ENCODE measurements around the gene UGGT2. TPM values are rescaled to one million over a fixed set of nuclear protein-coding genes. Genes with fewer than 3 reads are reported as not detected.
"Not testable (repeated sequence)": the region's sequence is repeated elsewhere in the genome, so short reads cannot be mapped to it uniquely, and the experiment has no call there.

Gene UGGT2
- total RNA-seq, 4 donors from 2014 or later: 20.5 to 48.6 (median 30.6) TPM

GRCh38 chr13:95862408-95862807 is 190.8 kb downstream of the UGGT2 start:
- no peak for TF ChIP-seq POLR2A (IDR thresholded peaks at IDR 0.05; ENCODE audit: low read depth)
- no peak for TF ChIP-seq POLR2AphosphoS5 (IDR thresholded peaks at IDR 0.05)
- no peak for DNase-seq (ENCODE audit: extremely low spot score)
- no peak overlapping the region for H3K27ac ChIP-seq (replicated peaks in 1 of 4)
- no peak overlapping the region for H3K4me3 ChIP-seq
- H3K4me1 ChIP-seq: no peaks in the 10 kb centered on the region
- peaks cover 0 to 25% (median 0%) of the 10 kb centered on the region in 4 donors for H3K36me3 ChIP-seq
- H3K9me3 ChIP-seq: no peaks in the 10 kb centered on the region
- intact Hi-C loops (cut with DNase I): no loop called here
- no peaks in the 10 kb centered on the region for H3K27me3 ChIP-seq

- H3K4me1 ChIP-seq: no peaks in the 10 kb centered on the region
- H3K36me3 ChIP-seq: peaks cover 0 to 22% (median 0%) of the 10 kb centered on the region in 4 donors
- no peak for DNase-seq (ENCODE audit: extremely low spot score)
- intact Hi-C loops (cut with DNase I): no loop called here
- H3K27ac ChIP-seq (replicated peaks in 1 of 4): no peak overlapping the region
- no peak overlapping the region for H3K4me3 ChIP-seq
- TF ChIP-seq CTCF (IDR thresholded peaks at IDR 0.05): no peak
- no peaks in the 10 kb centered on the region for H3K27me3 ChIP-seq
- H3K9me3 ChIP-seq: no peaks in the 10 kb centered on the region
- WGBS: 70% methylated on average over 2 of the region's 2 CpGs
Measured at GRCh38 chr13:95861296-95861695, 191.9 kb downstream of the UGGT2 start.

- DNase-seq (ENCODE audit: extremely low spot score): no peak
- Histone ChIP-seq H3K4me1 (no peaks in the 10 kb centered on the region), H3K4me3 (no peak overlapping the region), H3K27me3 (no peaks in the 10 kb centered on the region), H3K36me3 (peaks cover 0 to 19% (median 6%) of the 10 kb centered on the region in 4 donors), H3K9me3 (no peaks in the 10 kb centered on the region), H3K27ac (replicated peaks in 1 of 4) (no peak overlapping the region)
- no peak for TF ChIP-seq POLR2A (IDR thresholded peaks at IDR 0.05; ENCODE audit: low read depth)
- 70% methylated on average over 10 of the region's 10 CpGs for WGBS
- intact Hi-C loops (cut with DNase I): no loop called here
Measured at GRCh38 chr13:95858286-95859075, 194.7 kb downstream of the UGGT2 start.

- H3K9me3 ChIP-seq; H3K4me3 ChIP-seq; DNase-seq (ENCODE audit: extremely low spot score); intact Hi-C loops (cut with DNase I); H3K27me3 ChIP-seq; H3K4me1 ChIP-seq; H3K27ac ChIP-seq (replicated peaks in 1 of 4): not testable (repeated sequence)
- H3K36me3 ChIP-seq: peaks cover 0 to 13% (median 11%) of the 10 kb centered on the region in 4 donors
- WGBS: 96% methylated on average over 16 of the region's 26 CpGs
Measured at GRCh38 chr13:95845656-95846055, 207.5 kb downstream of the UGGT2 start.

GRCh38 chr13:95842898-95843297 is 210.3 kb downstream of the UGGT2 start:
- Histone ChIP-seq H3K4me3 (no peak overlapping the region), H3K9me3 (peaks cover 0 to 5% (median 1%) of the 10 kb centered on the region in 4 donors), H3K27me3 (no peaks in the 10 kb centered on the region), H3K4me1 (no peaks in the 10 kb centered on the region), H3K36me3 (peaks cover 0 to 7% (median 0%) of the 10 kb centered on the region in 4 donors), H3K27ac (replicated peaks in 1 of 4) (no peak overlapping the region)
- intact Hi-C loops (cut with DNase I): no loop called here
- DNase-seq (ENCODE audit: extremely low spot score): no peak
- TF ChIP-seq POLR2AphosphoS5 (IDR thresholded peaks at IDR 0.05): no peak
- no peak for TF ChIP-seq EP300 (IDR thresholded peaks at IDR 0.05)
- no peak for TF ChIP-seq POLR2A (IDR thresholded peaks at IDR 0.05; ENCODE audit: low read depth)
- TF ChIP-seq CTCF (IDR thresholded peaks at IDR 0.05): no peak
- 92% methylated on average over 2 of the region's 2 CpGs for WGBS

- H3K27me3 ChIP-seq: no peaks in the 10 kb centered on the region
Measured at GRCh38 chr13:95841894-95842293, 211.3 kb downstream of the UGGT2 start.

More at GRCh38 chr13:95841894-95842293, 211.3 kb downstream of the UGGT2 start:
- H3K4me3 ChIP-seq: no peak overlapping the region
- H3K27ac ChIP-seq (replicated peaks in 1 of 4): no peak overlapping the region
- no peak for DNase-seq (ENCODE audit: extremely low spot score)
- no peak for TF ChIP-seq POLR2AphosphoS5 (IDR thresholded peaks at IDR 0.05)
- TF ChIP-seq EP300 (IDR thresholded peaks at IDR 0.05): no peak
- TF ChIP-seq POLR2A (IDR thresholded peaks at IDR 0.05; ENCODE audit: low read depth): no peak
- TF ChIP-seq CTCF (IDR thresholded peaks at IDR 0.05): no peak
- peaks cover 0 to 7% (median 3%) of the 10 kb centered on the region in 4 donors for H3K36me3 ChIP-seq
- intact Hi-C loops (cut with DNase I): no loop called here
- no peaks in the 10 kb centered on the region for H3K4me1 ChIP-seq
- peaks cover 0 to 5% (median 1%) of the 10 kb centered on the region in 4 donors for H3K9me3 ChIP-seq

All from esophagus muscularis mucosa (tissue), 4 donors.